Mesenchymal stem cell (in vitro differentiated cells and primary cell): ENCODE measurements around the gene SNCB.

ENCODE experiments used
- DNase-seq: peaks from one replicate; pipeline ENCODE4 v3.0.0-alpha.2; 2013
- H2AFZ ChIP-seq: one replicate; pipeline ENCODE4 v1.6.1; 2013; ENCODE audit warnings: low read depth, mild to moderate bottlenecking, control low read depth, inconsistent platforms, low read length, moderate library complexity
- H2AK5ac ChIP-seq: 2 replicates; pipeline ENCODE4 v1.6.1; 2013; ENCODE audit warnings: low read length, moderate library complexity, mild to moderate bottlenecking, inconsistent platforms; ENCODE audit not compliant: severe bottlenecking
- H2BK120ac ChIP-seq: one replicate; pipeline ENCODE4 v1.6.1; 2013; ENCODE audit warnings: low read depth, mild to moderate bottlenecking, inconsistent platforms, low read length, moderate library complexity
- H2BK12ac ChIP-seq, 2 experiments: one replicate each; pipeline ENCODE4 v1.6.1; 2013; ENCODE audit warnings: inconsistent platforms in 2 of 2, low read length in 2 of 2, mild to moderate bottlenecking in 2 of 2, moderate library complexity in 2 of 2, control low read depth in 1 of 2
- H2BK15ac ChIP-seq: one replicate; pipeline ENCODE4 v1.6.1; 2013; ENCODE audit warnings: mild to moderate bottlenecking, low read depth, inconsistent platforms; ENCODE audit not compliant: poor library complexity, severe bottlenecking
- H2BK5ac ChIP-seq: 2 replicates; pipeline ENCODE4 v1.6.1; 2013; ENCODE audit warnings: low read depth, mild to moderate bottlenecking, low read length, control low read depth, inconsistent platforms; ENCODE audit not compliant: poor library complexity, severe bottlenecking
- H3K14ac ChIP-seq, 2 experiments: one replicate each; pipeline ENCODE4 v1.6.1; 2013; ENCODE audit warnings: inconsistent platforms in 2 of 2, low read length in 2 of 2, control low read depth in 1 of 2, mild to moderate bottlenecking in 1 of 2, moderate library complexity in 1 of 2
- H3K18ac ChIP-seq, 2 experiments: one replicate each; pipeline ENCODE4 v1.6.1; 2013; ENCODE audit warnings: inconsistent platforms in 2 of 2, low read length in 2 of 2, control low read depth in 1 of 2, low read depth in 1 of 2, mild to moderate bottlenecking in 1 of 2
- H3K23ac ChIP-seq, 2 experiments: one replicate each; pipeline ENCODE4 v1.6.1; 2013; ENCODE audit warnings: inconsistent platforms in 2 of 2, low read length in 2 of 2, mild to moderate bottlenecking in 2 of 2, moderate library complexity in 2 of 2, control low read depth in 1 of 2
- H3K27ac ChIP-seq: 2 replicates; pipeline ENCODE4 v1.5.1; 2013; ENCODE audit warnings: mild to moderate bottlenecking, moderate library complexity, low read length, control low read depth, inconsistent platforms; ENCODE audit not compliant: poor library complexity, severe bottlenecking
- H3K27me3 ChIP-seq, 2 experiments: 2 replicates each; pipeline versions ENCODE4 v1.6.1 to v1.7.0; 2013; ENCODE audit warnings: low read length in 2 of 2, mild to moderate bottlenecking in 2 of 2, moderate library complexity in 2 of 2, control low read depth in 1 of 2, inconsistent platforms in 1 of 2; ENCODE audit not compliant: control insufficient read depth in 1 of 2, insufficient read depth in 1 of 2
- H3K36me3 ChIP-seq, 2 experiments: 2 replicates each; pipeline versions ENCODE4 v1.6.1 to v1.7.0; 2013; ENCODE audit warnings: low read length in 2 of 2, control low read depth in 1 of 2, inconsistent platforms in 1 of 2, low read depth in 1 of 2, mild to moderate bottlenecking in 1 of 2; ENCODE audit not compliant: insufficient read depth in 2 of 2, control insufficient read depth in 1 of 2
- H3K4ac ChIP-seq, 2 experiments: one replicate each; pipeline ENCODE4 v1.6.1; 2013; ENCODE audit warnings: inconsistent platforms in 2 of 2, low read length in 2 of 2, mild to moderate bottlenecking in 2 of 2, moderate library complexity in 2 of 2, control low read depth in 1 of 2, low read depth in 1 of 2
- H3K4me1 ChIP-seq: 2 replicates; pipeline ENCODE4 v1.6.1; 2013; ENCODE audit warnings: low read depth, low read length, control low read depth; ENCODE audit not compliant: control insufficient read depth, insufficient read depth
- H3K4me2 ChIP-seq: 2 replicates; pipeline ENCODE4 v1.6.1; 2013; ENCODE audit warnings: low read length, mild to moderate bottlenecking, inconsistent platforms; ENCODE audit not compliant: poor library complexity, severe bottlenecking
- H3K4me3 ChIP-seq, 2 experiments: 2 replicates each; pipeline versions ENCODE4 v1.5.1 to v1.7.0; 2013; ENCODE audit warnings: low read length in 2 of 2, mild to moderate bottlenecking in 2 of 2, control low read depth in 1 of 2, low read depth in 1 of 2; ENCODE audit not compliant: insufficient read depth in 1 of 2
- H3K79me1 ChIP-seq: replicated peaks from 2 replicates; pipeline ENCODE4 v1.6.1; 2013; ENCODE audit warnings: mild to moderate bottlenecking, control low read depth, low read length, inconsistent platforms; ENCODE audit not compliant: poor library complexity, severe bottlenecking
- H3K9ac ChIP-seq: 2 replicates; pipeline ENCODE4 v1.7.0; 2013; ENCODE audit warnings: mild to moderate bottlenecking, low read length, moderate library complexity
- H3K9me3 ChIP-seq: 2 replicates; pipeline ENCODE4 v1.7.0; 2013; ENCODE audit warnings: mild to moderate bottlenecking, low read length; ENCODE audit not compliant: control insufficient read depth
- H4K8ac ChIP-seq: one replicate; pipeline ENCODE4 v1.6.1; 2013; ENCODE audit warnings: inconsistent platforms, mild to moderate bottlenecking, low read length, moderate library complexity
- H4K91ac ChIP-seq: one replicate; pipeline ENCODE4 v1.6.1; 2013; ENCODE audit warnings: mild to moderate bottlenecking, low read length, inconsistent platforms
- WGBS: methylation state at CpG from one replicate; pipeline ENCODE4 v1.1.7; 2013; ENCODE audit warnings: mixed read lengths; 5-methylcytosine and 5-hydroxymethylcytosine counted together

The SNCB gene

DNA sequence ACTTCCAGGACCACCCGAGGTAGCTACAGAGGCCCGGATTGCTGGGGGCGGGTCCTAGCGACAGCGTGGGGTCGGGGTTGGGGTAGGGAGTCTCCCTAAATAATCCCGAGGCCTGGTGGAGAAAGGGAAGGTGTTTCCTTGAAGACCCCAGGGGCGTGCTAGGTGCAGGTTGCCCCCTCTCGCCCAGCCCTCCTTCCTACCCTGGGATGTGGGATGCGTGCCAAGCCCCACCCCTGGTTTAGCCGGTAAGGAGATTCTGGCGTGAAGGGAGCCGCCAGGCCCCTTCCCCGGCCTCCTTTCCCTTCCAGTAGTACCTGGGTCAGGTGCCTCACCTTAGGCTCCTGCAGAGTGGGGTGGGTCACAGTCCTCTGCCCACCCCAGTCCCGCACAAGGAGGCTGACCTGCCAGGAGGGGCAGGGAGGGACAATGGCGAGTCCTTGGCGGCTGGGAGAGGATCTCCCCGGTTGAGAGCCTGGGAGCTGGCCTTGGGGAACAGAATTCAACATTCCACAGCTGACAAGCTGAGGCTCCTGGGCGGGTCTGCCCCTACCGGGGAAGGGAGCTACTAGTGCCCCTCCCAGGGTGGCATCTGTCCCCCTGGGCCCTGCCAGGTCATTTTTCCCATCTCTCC lies 17.6 kb upstream of the SNCB start:
- Histone ChIP-seq H2BK120ac (no peak overlapping the region), H3K9ac (peak overlapping the region; percentile 95), H4K8ac (peak overlapping the region; percentile 95), H2BK15ac (peak overlapping the region; percentile 86), H3K79me1 (peaks cover 35% of the 10 kb centered on the region), H2AK5ac (no peak overlapping the region), H2AFZ (no peak overlapping the region), H3K4me3 (peak overlapping the region; percentile 77 to 93), H3K36me3 (peaks cover 5 to 18% of the 10 kb centered on the region in 2 experiments), H3K23ac (no peak overlapping the region), H3K9me3 (no peaks in the 10 kb centered on the region), H2BK12ac (no peak overlapping the region), H3K14ac (peak overlapping the region in 1 of 2 experiments; percentile 94), H3K27me3 (no peaks in the 10 kb centered on the region), H3K18ac (peak overlapping the region; percentile 85), H3K4ac (peak overlapping the region; percentile 16 to 95), H3K4me1 (peaks cover 33% of the 10 kb centered on the region), H3K4me2 (peak overlapping the region; percentile 87), H4K91ac (peak overlapping the region; percentile 71), H3K27ac (no peak overlapping the region), H2BK5ac (no peak overlapping the region)
- DNase-seq, result peak; percentile 29
- WGBS, result 25% methylated on average over 18 of the region's 20 CpGs

DNA sequence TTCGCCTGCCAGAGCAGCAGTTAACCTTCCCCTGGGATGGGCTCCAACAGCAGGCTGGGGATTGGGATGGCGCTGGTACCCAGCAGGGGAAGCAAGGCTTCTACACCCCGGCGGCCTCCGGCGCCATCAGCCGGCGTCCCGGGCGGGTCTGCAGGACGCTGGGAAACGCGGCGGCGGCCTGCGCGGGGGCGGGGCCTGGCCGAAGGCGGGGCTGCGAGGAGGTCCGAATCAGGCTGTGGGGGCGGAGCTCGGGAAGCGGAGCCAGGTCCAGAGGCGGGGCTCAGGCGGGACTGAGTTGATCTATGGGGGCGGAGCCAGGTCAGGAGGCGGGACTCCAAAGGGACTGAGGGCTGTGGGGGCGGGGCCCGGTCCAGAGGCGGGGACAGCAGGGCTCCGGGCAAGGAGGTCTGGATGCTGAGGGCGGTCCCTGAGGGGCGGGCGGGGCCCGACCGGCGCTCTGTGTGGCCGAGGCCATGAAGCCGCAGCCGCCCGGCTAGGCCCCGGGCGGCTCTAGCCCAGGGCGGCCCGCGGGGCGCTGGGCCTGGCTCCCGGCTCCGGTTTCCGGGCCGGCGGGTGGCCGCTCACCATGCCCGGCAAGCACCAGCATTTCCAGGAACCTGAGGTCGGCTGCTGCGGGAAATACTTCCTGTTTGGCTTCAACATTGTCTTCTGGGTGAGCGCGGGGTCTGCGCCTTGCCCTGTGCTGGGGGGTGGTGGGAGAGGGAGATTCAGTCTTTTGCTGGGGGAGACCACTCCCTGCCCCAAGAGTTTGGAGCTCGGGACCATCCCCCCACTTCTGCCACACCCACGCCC lies 16.9 kb upstream of the SNCB start, which contains the start of gene TSPAN17:
TSS of gene TSPAN17 (plus strand) at position 455 of the 813 bp plus-strand sequence. CDS start at position 587, 132 bp downstream.
- H3K4me2 ChIP-seq, result peak within 1 kb of the TSS; percentile 87
- H3K27ac ChIP-seq, result peak within 1 kb of the TSS; percentile 49
- no peak within 1 kb of the TSS for H2BK120ac ChIP-seq
- H3K36me3 ChIP-seq, result peaks cover 0 to 12% of the 10 kb centered on the region in 2 experiments
- H2BK5ac ChIP-seq, result peak within 1 kb of the TSS; percentile 20
- under 1% methylated on average over 51 of the region's 63 CpGs for WGBS
- peak within 1 kb of the TSS; percentile 85 to 86 for H3K18ac ChIP-seq
- H2AFZ ChIP-seq, result peak within 1 kb of the TSS; percentile 89
- peaks cover 33% of the 10 kb centered on the region for H3K4me1 ChIP-seq
- H4K91ac ChIP-seq, result peak within 1 kb of the TSS; percentile 80
- H2BK12ac ChIP-seq, result peak within 1 kb of the TSS in 1 of 2 experiments; percentile 61
- peak within 1 kb of the TSS; percentile 86 for H2BK15ac ChIP-seq
- H3K23ac ChIP-seq, result peak within 1 kb of the TSS in 1 of 2 experiments; percentile 46
- peak within 1 kb of the TSS; percentile 81 for H2AK5ac ChIP-seq
- H3K14ac ChIP-seq, result peak within 1 kb of the TSS in 1 of 2 experiments; percentile 94
- peak within 1 kb of the TSS; percentile 99 for H4K8ac ChIP-seq
- H3K9me3 ChIP-seq, result no peaks in the 10 kb centered on the region
- H3K4ac ChIP-seq, result peak within 1 kb of the TSS; percentile 73 to 95
- peak; percentile 98 for DNase-seq
- peaks cover 31% of the 10 kb centered on the region for H3K79me1 ChIP-seq
- peak within 1 kb of the TSS; percentile 95 for H3K9ac ChIP-seq
- H3K27me3 ChIP-seq, result no peaks in the 10 kb centered on the region
- H3K4me3 ChIP-seq, result peak within 1 kb of the TSS; percentile 77 to 93

DNA sequence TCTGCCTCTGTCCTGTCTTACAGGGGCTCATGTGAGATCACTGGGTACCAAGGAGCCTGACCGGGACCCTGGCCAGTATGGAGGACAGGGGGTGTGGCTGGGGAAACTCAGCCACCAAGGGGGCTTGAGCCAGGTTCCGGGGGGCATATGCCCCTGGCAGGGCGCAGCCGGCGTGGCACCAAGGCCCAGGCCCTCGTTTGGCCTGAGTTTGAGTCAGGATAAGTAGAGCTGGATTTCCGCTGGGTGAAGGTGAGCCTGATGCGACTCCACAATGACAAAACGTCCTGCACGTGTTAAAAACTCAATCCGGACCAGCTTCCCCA lies 16.3 kb upstream of the SNCB start:
- H2BK15ac ChIP-seq, result peak overlapping the region; percentile 81
- peak overlapping the region; percentile 81 for H2AK5ac ChIP-seq
- H4K91ac ChIP-seq, result peak overlapping the region; percentile 80
- H3K36me3 ChIP-seq, result peaks cover 0 to 12% of the 10 kb centered on the region in 2 experiments
- H3K27me3 ChIP-seq, result no peaks in the 10 kb centered on the region
- peak overlapping the region in 1 of 2 experiments; percentile 61 for H2BK12ac ChIP-seq
- H3K9ac ChIP-seq, result peak overlapping the region; percentile 73
- no peak overlapping the region for H3K23ac ChIP-seq
- no peak overlapping the region for H2BK120ac ChIP-seq
- peak overlapping the region; percentile 99 for H4K8ac ChIP-seq
- no peak overlapping the region for H3K14ac ChIP-seq
- DNase-seq, result no peak
- WGBS, result 65% methylated on average over 11 of the region's 11 CpGs
- peaks cover 33% of the 10 kb centered on the region for H3K4me1 ChIP-seq
- peak overlapping the region; percentile 49 for H3K27ac ChIP-seq
- H3K4me3 ChIP-seq, result peak overlapping the region; percentile 35 to 62
- H3K4ac ChIP-seq, result peak overlapping the region; percentile 64 to 70
- H3K18ac ChIP-seq, result peak overlapping the region; percentile 28 to 86
- peaks cover 30% of the 10 kb centered on the region for H3K79me1 ChIP-seq
- peak overlapping the region; percentile 63 for H3K4me2 ChIP-seq
- peak overlapping the region; percentile 89 for H2AFZ ChIP-seq
- H3K9me3 ChIP-seq, result no peaks in the 10 kb centered on the region
- peak overlapping the region; percentile 20 for H2BK5ac ChIP-seq
